ENCODE results near the gene CNTNAP2.

Gene CNTNAP2

DNA sequence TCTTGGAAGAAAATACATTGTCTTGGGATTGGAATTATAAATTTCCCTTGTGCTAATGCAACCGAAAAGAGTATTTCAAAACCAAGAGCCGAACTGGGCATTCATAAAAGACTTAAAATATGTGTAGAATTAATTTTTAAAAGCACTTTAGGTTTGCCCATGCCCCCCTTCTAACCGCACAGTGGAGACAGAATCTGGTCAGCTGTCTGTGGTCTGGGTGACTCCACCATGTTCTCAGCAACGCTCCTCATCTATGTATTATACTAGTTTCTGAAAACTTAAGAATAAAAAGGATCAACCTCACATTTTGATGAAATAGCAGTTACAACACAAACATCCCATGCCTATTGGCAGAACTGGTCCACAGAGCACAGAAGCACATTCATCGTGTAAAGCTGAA, 2281.4 kb downstream of the CNTNAP2 start:
- TF ChIP-seq KLF7 (tag by site-specific recombination; IDR thresholded peaks at IDR 0.05; ENCODE audit: borderline replicate concordance) (no peak), ZNF777 (tag by site-specific recombination; IDR thresholded peaks at IDR 0.05; ENCODE audit: borderline replicate concordance) (no peak), SCRT1 (tag by site-specific recombination; IDR thresholded peaks at IDR 0.05; ENCODE audit: borderline replicate concordance) (no peak)
- TF ChIP-seq, protein P1, sequence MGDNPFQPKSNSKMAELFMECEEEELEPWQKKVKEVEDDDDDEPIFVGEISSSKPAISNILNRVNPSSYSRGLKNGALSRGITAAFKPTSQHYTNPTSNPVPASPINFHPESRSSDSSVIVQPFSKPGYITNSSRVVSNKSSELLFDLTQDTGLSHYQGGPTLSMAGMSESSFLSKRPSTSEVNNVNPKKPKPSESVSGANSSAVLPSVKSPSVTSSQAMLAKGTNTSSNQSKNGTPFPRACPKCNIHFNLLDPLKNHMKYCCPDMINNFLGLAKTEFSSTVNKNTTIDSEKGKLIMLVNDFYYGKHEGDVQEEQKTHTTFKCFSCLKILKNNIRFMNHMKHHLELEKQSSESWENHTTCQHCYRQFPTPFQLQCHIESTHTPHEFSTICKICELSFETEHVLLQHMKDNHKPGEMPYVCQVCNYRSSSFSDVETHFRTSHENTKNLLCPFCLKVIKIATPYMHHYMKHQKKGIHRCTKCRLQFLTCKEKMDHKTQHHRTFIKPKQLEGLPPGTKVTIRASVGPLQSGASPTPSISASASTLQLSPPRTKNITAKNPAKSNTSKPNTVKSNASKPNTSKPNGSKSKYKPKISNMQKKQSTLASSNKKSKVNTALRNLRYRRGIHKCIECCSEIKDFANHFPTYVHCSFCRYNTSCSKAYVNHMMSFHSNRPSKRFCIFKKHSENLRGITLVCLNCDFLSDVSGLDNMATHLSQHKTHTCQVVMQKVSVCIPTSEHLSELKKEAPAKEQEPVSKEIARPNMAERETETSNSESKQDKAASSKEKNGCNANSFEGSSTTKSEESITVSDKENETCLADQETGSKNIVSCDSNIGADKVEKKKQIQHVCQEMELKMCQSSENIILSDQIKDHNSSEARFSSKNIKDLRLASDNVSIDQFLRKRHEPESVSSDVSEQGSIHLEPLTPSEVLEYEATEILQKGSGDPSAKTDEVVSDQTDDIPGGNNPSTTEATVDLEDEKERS (tag by site-specific recombination; IDR thresholded peaks at IDR 0.05) = no peak
- Histone ChIP-seq H3K4me1 (ENCODE audit: control insufficient read depth, insufficient read depth, low read length) (no peaks in the 10 kb centered on the region), H3K4me3 (ENCODE audit: low read depth, low read length) (no peak overlapping the region), H3K36me3 (ENCODE audit: control insufficient read depth in 2 of 2, insufficient read depth in 1 of 2, low read length in 2 of 2) (no peaks in the 10 kb centered on the region), H3K9me3 (ENCODE audit: control insufficient read depth, insufficient read depth, low read depth, low read length) (no peaks in the 10 kb centered on the region), H3K27ac (ENCODE audit: extremely low read depth, low read depth, low read length) (no peak overlapping the region)
- ChIA-PET POLR2A (no interaction called here), CTCF (no interaction called here)

DNA sequence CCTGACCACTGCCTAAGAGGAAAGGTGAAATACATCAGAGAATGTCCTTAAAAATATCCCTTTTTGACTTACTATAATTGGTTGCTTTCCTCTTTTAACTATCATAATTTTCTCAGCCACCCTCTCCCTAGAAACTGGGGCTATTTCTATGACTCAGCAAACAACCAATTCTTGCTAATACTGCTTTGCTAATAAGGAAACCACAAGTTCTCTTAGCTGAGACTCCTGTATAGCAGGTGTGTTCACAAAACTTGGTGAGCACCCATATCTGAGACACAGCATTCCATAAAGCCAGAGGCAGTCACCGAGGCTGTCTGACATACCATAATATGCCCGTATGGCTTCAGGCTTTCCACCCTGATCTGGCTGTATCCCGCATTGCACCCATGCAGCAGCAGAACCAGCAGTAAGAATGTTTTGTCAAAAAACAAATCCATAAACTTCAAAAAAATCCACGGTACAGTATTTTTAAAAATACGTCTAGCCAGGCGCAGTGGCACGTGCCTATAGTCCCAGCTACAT, 2282.3 kb downstream of the CNTNAP2 start:
- Histone ChIP-seq H3K4me3 (ENCODE audit: low read depth, low read length) (no peak overlapping the region), H3K27ac (ENCODE audit: extremely low read depth, low read depth, low read length) (no peak overlapping the region), H3K4me1 (ENCODE audit: control insufficient read depth, insufficient read depth, low read length) (no peaks in the 10 kb centered on the region), H3K9me3 (ENCODE audit: control insufficient read depth, insufficient read depth, low read depth, low read length) (no peaks in the 10 kb centered on the region), H3K36me3 (ENCODE audit: control insufficient read depth in 2 of 2, insufficient read depth in 1 of 2, low read length in 2 of 2) (no peaks in the 10 kb centered on the region)
- CTCF ChIA-PET = no interaction called here
- TF ChIP-seq ZNF19 (tag by site-specific recombination; IDR thresholded peaks at IDR 0.05; ENCODE audit: low read depth) (no peak), ZSCAN4 (tag by site-specific recombination; IDR thresholded peaks at IDR 0.05) (no peak), ZNF362 (tag by site-specific recombination; IDR thresholded peaks at IDR 0.05) (no peak), ZNF292 (tag by site-specific recombination; IDR thresholded peaks at IDR 0.05; ENCODE audit: borderline replicate concordance, low read depth) (no peak), ZNF214 (tag by site-specific recombination; IDR thresholded peaks at IDR 0.05; ENCODE audit: borderline replicate concordance) (no peak), YY2 (tag by site-specific recombination; IDR thresholded peaks at IDR 0.05) (no peak), WT1 (tag by site-specific recombination; IDR thresholded peaks at IDR 0.05) (no peak), ZNF114 (tag by site-specific recombination; IDR thresholded peaks at IDR 0.05) (no peak), ZNF341 (tag by site-specific recombination; IDR thresholded peaks at IDR 0.05; ENCODE audit: low read depth) (no peak), ZNF548 (tag by site-specific recombination; IDR thresholded peaks at IDR 0.05) (no peak), ZNF416 (tag by site-specific recombination; IDR thresholded peaks at IDR 0.05) (no peak), KLF7 (tag by site-specific recombination; IDR thresholded peaks at IDR 0.05; ENCODE audit: borderline replicate concordance) (no peak), ZNF645 (tag by site-specific recombination; IDR thresholded peaks at IDR 0.05) (no peak), HOXD13 (CRISPR knock-in tag; IDR thresholded peaks at IDR 0.05; ENCODE audit: borderline replicate concordance) (no peak), HOXC10 (CRISPR knock-in tag; IDR thresholded peaks at IDR 0.05) (no peak)
- TF ChIP-seq, protein P2, sequence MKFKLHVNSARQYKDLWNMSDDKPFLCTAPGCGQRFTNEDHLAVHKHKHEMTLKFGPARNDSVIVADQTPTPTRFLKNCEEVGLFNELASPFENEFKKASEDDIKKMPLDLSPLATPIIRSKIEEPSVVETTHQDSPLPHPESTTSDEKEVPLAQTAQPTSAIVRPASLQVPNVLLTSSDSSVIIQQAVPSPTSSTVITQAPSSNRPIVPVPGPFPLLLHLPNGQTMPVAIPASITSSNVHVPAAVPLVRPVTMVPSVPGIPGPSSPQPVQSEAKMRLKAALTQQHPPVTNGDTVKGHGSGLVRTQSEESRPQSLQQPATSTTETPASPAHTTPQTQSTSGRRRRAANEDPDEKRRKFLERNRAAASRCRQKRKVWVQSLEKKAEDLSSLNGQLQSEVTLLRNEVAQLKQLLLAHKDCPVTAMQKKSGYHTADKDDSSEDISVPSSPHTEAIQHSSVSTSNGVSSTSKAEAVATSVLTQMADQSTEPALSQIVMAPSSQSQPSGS (tag by site-specific recombination; IDR thresholded peaks at IDR 0.05; ENCODE audit: low read depth) = no peak
- TF ChIP-seq, protein P3, sequence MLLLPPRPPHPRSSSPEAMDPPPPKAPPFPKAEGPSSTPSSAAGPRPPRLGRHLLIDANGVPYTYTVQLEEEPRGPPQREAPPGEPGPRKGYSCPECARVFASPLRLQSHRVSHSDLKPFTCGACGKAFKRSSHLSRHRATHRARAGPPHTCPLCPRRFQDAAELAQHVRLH (tag by site-specific recombination; IDR thresholded peaks at IDR 0.05) = no peak
- POLR2A ChIA-PET = no interaction called here
